GM12878 (cell line): ENCODE measurements around the gene ABCA9. TPM values are rescaled to one million over a fixed set of nuclear protein-coding genes. Genes with fewer than 3 reads are reported as not detected.

Experiments
- ATAC-seq: fragments of 200-7000 bp; cut with Tn5 transposase; 3 replicates; pipeline ENCODE4 v1.9.1; 2020; ENCODE audit warnings: mild to moderate bottlenecking, moderate library complexity
- BruUV-seq: library from RNA; stranded (reverse); fragments of 400-500 nt; replicated peaks from 2 replicates; lab custom pipeline; 2021; lab: Mats Ljungman, UMichigan
- CTCF ChIA-PET: fragments of 300-600 bp; sonication (Branson Sonifier 250); formaldehyde crosslinking; extraction: SDS; loops from one replicate; lab custom pipeline; 2021; ENCODE audit warnings: inconsistent platforms; lab: Yijun Ruan, JAX
- POLR2A ChIA-PET: fragments of 350-600 bp; formaldehyde crosslinking; extraction: SDS; loops from one replicate; lab custom pipeline; 2021; ENCODE audit warnings: inconsistent platforms; lab: Charles Lee
- RAD21 ChIA-PET: fragments of 300-600 bp; sonication (Branson Sonifier 250); formaldehyde crosslinking; loops from one replicate; lab custom pipeline; 2023; ENCODE audit warnings: antibody characterized with exemption; ENCODE audit not compliant: unreplicated experiment; lab: Charles Lee
- SMC1A ChIA-PET: fragments of 300-600 bp; sonication (Branson Sonifier 250); formaldehyde crosslinking; loops from one replicate; lab custom pipeline; 2023; ENCODE audit not compliant: unreplicated experiment, uncharacterized antibody; lab: Charles Lee
- DNase-seq: peaks from one replicate; pipeline ENCODE4 v3.0.0-alpha.2; 2011; ENCODE audit warnings: low read depth, low spot score
- FAIRE-seq: peaks from 3 replicates; lab custom pipeline; 2011; peaks lifted over from hg19 to GRCh38; lab: Jason Lieb, UNC
- H2AFZ ChIP-seq: 2 replicates; pipeline ENCODE4 v1.6.0; 2011; ENCODE audit warnings: low read depth, low read length, control low read depth; ENCODE audit not compliant: control insufficient read depth
- H3K27ac ChIP-seq: 2 replicates; pipeline ENCODE4 v1.5.1; 2011; ENCODE audit warnings: control low read depth; ENCODE audit not compliant: control insufficient read depth, insufficient read depth
- H3K27me3 ChIP-seq, 2 experiments: replicated peaks in 1 of 2; 2 replicates each; pipeline versions ENCODE4 v1.6.0 to v1.6.1; 2011; ENCODE audit warnings: low read length in 1 of 2; ENCODE audit not compliant: control insufficient read depth in 2 of 2, insufficient read depth in 2 of 2
- H3K36me3 ChIP-seq, 2 experiments: 2 replicates each; pipeline ENCODE4 v1.5.1; 2011; ENCODE audit warnings: low read length in 1 of 2; ENCODE audit not compliant: control insufficient read depth in 2 of 2, insufficient read depth in 2 of 2
- H3K4me1 ChIP-seq: 2 replicates; pipeline ENCODE4 v1.6.1; 2011; ENCODE audit warnings: mild to moderate bottlenecking, low read length, moderate library complexity, mixed read lengths; ENCODE audit not compliant: control insufficient read depth, insufficient read depth
- H3K4me2 ChIP-seq: 2 replicates; pipeline ENCODE4 v1.6.0; 2011; ENCODE audit warnings: control low read depth; ENCODE audit not compliant: control insufficient read depth, insufficient read depth
- H3K4me3 ChIP-seq: fragments of 200-600 bp; sonication (generic); 2 replicates; pipeline ENCODE4 v1.5.1; 2016
- H3K79me2 ChIP-seq: 2 replicates; pipeline ENCODE4 v1.6.0; 2011; ENCODE audit warnings: low read length; ENCODE audit not compliant: control insufficient read depth, insufficient read depth
- H3K9ac ChIP-seq: 2 replicates; pipeline ENCODE4 v1.8.0; 2011; ENCODE audit warnings: low read length, control low read depth, mixed read lengths; ENCODE audit not compliant: control insufficient read depth, insufficient read depth
- H3K9me3 ChIP-seq: replicated peaks from 3 replicates; pipeline ENCODE4 v1.5.1; 2011; ENCODE audit warnings: mild to moderate bottlenecking, low read length; ENCODE audit not compliant: control insufficient read depth, insufficient read depth
- H4K20me1 ChIP-seq: 2 replicates; pipeline ENCODE4 v1.6.0; 2011; ENCODE audit not compliant: control insufficient read depth, insufficient read depth
- BACH1 ChIP-seq: fragments of 450-650 bp; IDR thresholded peaks from 2 replicates; pipeline ENCODE4 v1.6.1; 2017; ENCODE audit warnings: mild to moderate bottlenecking, borderline replicate concordance
- GATAD2B ChIP-seq: fragments of 450-650 bp; conservative IDR thresholded peaks from 2 replicates; pipeline ENCODE4 v1.6.1; 2017; ENCODE audit warnings: low read depth, mild to moderate bottlenecking, moderate library complexity
- HDAC6 ChIP-seq: fragments of 200-600 bp; sonication (generic); IDR thresholded peaks from one replicate; pipeline ENCODE4 v1.8.0; 2017; ENCODE audit warnings: antibody characterized with exemption; ENCODE audit not compliant: unreplicated experiment
- IKZF1 ChIP-seq: fragments of 450-650 bp; conservative IDR thresholded peaks from 2 replicates; pipeline ENCODE4 v1.6.1; 2017; ENCODE audit warnings: antibody characterized with exemption, mild to moderate bottlenecking
- LARP7 ChIP-seq: fragments of 450-650 bp; IDR thresholded peaks from 2 replicates; pipeline ENCODE4 v1.6.1; 2017; ENCODE audit warnings: mild to moderate bottlenecking
- MTA2 ChIP-seq: fragments of 450-650 bp; IDR thresholded peaks from 2 replicates; pipeline ENCODE4 v1.6.1; 2016; ENCODE audit warnings: low read depth, mild to moderate bottlenecking, moderate library complexity
- POU2F2 ChIP-seq: IDR thresholded peaks from 3 replicates; pipeline ENCODE4 v1.6.1; 2011; ENCODE audit warnings: low read depth, mild to moderate bottlenecking, low read length, borderline replicate concordance
- RFX5 ChIP-seq: IDR thresholded peaks from 2 replicates; pipeline ENCODE4 v1.6.1; 2011; ENCODE audit warnings: low read depth, low read length, improper control_type of control experiment
- SIX5 ChIP-seq: IDR thresholded peaks from 2 replicates; pipeline ENCODE4 v1.6.1; 2011; ENCODE audit warnings: mild to moderate bottlenecking, low read depth, low read length, moderate library complexity; ENCODE audit not compliant: severe bottlenecking
- SMAD5 ChIP-seq: IDR thresholded peaks from 2 replicates; pipeline ENCODE4 v1.6.1; 2016; ENCODE audit warnings: antibody characterized with exemption, low read depth
- SREBF1 ChIP-seq: IDR thresholded peaks from 2 replicates; pipeline ENCODE4 v1.6.1; 2012; ENCODE audit warnings: mild to moderate bottlenecking, low read length
- ZBED1 ChIP-seq: IDR thresholded peaks from 2 replicates; pipeline ENCODE4 v1.6.1; 2016; ENCODE audit warnings: borderline replicate concordance
- ZNF207 ChIP-seq: fragments of 450-650 bp; IDR thresholded peaks from 2 replicates; pipeline ENCODE4 v1.6.1; 2014; ENCODE audit warnings: antibody characterized with exemption, mild to moderate bottlenecking, borderline replicate concordance
- ZNF24 ChIP-seq: fragments of 450-650 bp; IDR thresholded peaks from 2 replicates; pipeline ENCODE4 v1.6.1; 2017; ENCODE audit warnings: antibody characterized with exemption, mild to moderate bottlenecking
- ZSCAN29 ChIP-seq: fragments of 450-650 bp; IDR thresholded peaks from 2 replicates; pipeline ENCODE4 v1.6.1; 2017; ENCODE audit warnings: mild to moderate bottlenecking, moderate library complexity
- WGBS: methylation state at CpG from one replicate; pipeline ENCODE4 v1.1.6; 2016; ENCODE audit warnings: low lambda C conversion rate; ENCODE audit not compliant: insufficient replicate concordance, insufficient coverage; ENCODE audit errors: missing lambda C conversion rate; 5-methylcytosine and 5-hydroxymethylcytosine counted together
- in situ Hi-C: fragments of 300-500 bp; cut with MboI; formaldehyde crosslinking; loops from 9 replicates; pipeline ENCODE4 v1.14.3; 2018; ENCODE audit warnings: mixed read lengths
- intact Hi-C: fragments of 100-400 bp; cut with micrococcal nuclease; formaldehyde crosslinking; loops from one replicate; pipeline ENCODE4 v1.14.2; 2022; ENCODE audit not compliant: unreplicated experiment
- polyA plus RNA-seq, 11 experiments: library from polyadenylated mRNA; depleted of rRNA in 4 of 11; unstranded in 6 of 11; stranded (reverse) in 5 of 11; fragments of >200 nt; fragmentation: Nextera tagmentation in 4 of 11; fragmentation: Illumina TruSeq in 1 of 11; extraction: Ambion mirVana in 4 of 11; extraction: Trizol in 1 of 11; gene quantifications; 1 replicate in 1 of 11; 2 replicates in 10 of 11; pipeline versions ENCODE4 v1.2.1 to v1.2.3, GENCODE V29; 2011 to 2016; ENCODE audit warnings: inconsistent platforms in 2 of 11, missing spikeins in 2 of 11, low read depth in 1 of 11
- total RNA-seq, 4 experiments: library from RNA; depleted of rRNA in 3 of 4; stranded (reverse); fragments of >200 nt in 3 of 4; fragmentation: Illumina TruSeq in 1 of 4; extraction: Trizol in 1 of 4; gene quantifications; 2 replicates each; pipeline versions ENCODE4 v1.2.1 to v1.2.3, GENCODE V29; 2013 to 2021
- TF ChIP-seq, protein P1 (sequence below): IDR thresholded peaks from 2 replicates; pipeline ENCODE4 v1.6.1; 2011; ENCODE audit warnings: borderline replicate concordance, low read depth, mild to moderate bottlenecking, moderate library complexity, mixed read lengths, low read length; ENCODE audit not compliant: insufficient read depth; ENCODE audit errors: extremely low read length
- TF ChIP-seq, protein P2 (sequence below): fragments of 450-650 bp; IDR thresholded peaks from 2 replicates; pipeline ENCODE4 v1.6.1; 2017; ENCODE audit warnings: borderline replicate concordance
- TF ChIP-seq, protein P3 (sequence below): IDR thresholded peaks from 2 replicates; pipeline ENCODE4 v1.6.1; 2012; ENCODE audit warnings: low read depth, low read length, improper control_type of control experiment

Gene ABCA9
- total and polyA plus RNA-seq, 10 of the 15 experiments (the other 5 are each of a cell fraction or from before 2014, with no cell fraction given): under 0.01 to 2.9 (median 0.31) TPM

DNA sequence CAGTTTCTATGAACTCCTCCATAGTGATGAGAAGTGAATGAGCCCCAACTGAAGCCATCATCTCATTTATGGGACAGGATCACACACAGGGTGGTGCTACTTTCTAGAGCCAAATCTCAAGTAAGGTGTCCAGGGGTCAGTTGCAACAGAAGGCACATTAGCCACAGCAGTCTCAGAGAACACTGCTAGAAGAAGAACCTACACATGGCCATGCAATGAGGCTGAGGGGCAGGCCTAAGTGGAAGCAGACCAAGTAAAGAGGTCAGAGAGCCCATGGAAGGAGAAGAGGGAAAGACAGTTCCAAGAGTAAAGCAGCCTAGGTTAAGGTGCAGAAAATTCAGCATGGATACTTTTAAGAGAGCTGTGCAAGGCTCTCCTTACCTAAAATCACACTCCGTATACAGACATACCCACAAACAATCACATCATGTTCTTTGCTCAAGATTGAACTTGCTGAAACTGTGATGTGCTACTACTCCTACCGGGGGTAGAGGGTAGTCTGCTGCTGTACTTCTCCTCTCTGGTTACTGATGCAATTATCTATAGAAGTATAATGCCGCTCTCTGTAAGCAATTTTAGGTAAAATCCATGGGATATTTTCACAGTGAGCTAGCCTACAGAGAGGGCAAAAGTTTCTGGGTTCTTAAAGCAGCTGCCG is 107.3 kb downstream of the ABCA9 start:
- no peaks in the 10 kb centered on the region for H3K27me3 ChIP-seq
- no peaks in the 10 kb centered on the region for H4K20me1 ChIP-seq
- no peak overlapping the region for H3K9ac ChIP-seq
- POLR2A ChIA-PET: no interaction called here
- H3K4me1 ChIP-seq: no peaks in the 10 kb centered on the region
- CTCF ChIA-PET: no interaction called here
- ATAC-seq: no peak
- TF ChIP-seq GATAD2B (no peak), MTA2 (no peak), RFX5 (no peak), LARP7 (no peak), IKZF1 (no peak), SIX5 (no peak), HDAC6 (no peak), ZNF24 (no peak), ZBED1 (no peak), SMAD5 (no peak), ZNF207 (no peak), BACH1 (no peak), POU2F2 (no peak), SREBF1 (no peak), ZSCAN29 (no peak)
- TF ChIP-seq, protein P1, sequence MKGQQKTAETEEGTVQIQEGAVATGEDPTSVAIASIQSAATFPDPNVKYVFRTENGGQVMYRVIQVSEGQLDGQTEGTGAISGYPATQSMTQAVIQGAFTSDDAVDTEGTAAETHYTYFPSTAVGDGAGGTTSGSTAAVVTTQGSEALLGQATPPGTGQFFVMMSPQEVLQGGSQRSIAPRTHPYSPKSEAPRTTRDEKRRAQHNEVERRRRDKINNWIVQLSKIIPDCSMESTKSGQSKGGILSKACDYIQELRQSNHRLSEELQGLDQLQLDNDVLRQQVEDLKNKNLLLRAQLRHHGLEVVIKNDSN: no peak
- TF ChIP-seq, protein P2, sequence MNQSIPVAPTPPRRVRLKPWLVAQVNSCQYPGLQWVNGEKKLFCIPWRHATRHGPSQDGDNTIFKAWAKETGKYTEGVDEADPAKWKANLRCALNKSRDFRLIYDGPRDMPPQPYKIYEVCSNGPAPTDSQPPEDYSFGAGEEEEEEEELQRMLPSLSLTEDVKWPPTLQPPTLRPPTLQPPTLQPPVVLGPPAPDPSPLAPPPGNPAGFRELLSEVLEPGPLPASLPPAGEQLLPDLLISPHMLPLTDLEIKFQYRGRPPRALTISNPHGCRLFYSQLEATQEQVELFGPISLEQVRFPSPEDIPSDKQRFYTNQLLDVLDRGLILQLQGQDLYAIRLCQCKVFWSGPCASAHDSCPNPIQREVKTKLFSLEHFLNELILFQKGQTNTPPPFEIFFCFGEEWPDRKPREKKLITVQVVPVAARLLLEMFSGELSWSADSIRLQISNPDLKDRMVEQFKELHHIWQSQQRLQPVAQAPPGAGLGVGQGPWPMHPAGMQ: no peak
- TF ChIP-seq, protein P3, sequence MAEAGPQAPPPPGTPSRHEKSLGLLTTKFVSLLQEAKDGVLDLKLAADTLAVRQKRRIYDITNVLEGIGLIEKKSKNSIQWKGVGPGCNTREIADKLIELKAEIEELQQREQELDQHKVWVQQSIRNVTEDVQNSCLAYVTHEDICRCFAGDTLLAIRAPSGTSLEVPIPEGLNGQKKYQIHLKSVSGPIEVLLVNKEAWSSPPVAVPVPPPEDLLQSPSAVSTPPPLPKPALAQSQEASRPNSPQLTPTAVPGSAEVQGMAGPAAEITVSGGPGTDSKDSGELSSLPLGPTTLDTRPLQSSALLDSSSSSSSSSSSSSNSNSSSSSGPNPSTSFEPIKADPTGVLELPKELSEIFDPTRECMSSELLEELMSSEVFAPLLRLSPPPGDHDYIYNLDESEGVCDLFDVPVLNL: no peak
- RAD21 ChIA-PET: no interaction called here
- H3K9me3 ChIP-seq: no peaks in the 10 kb centered on the region
- H2AFZ ChIP-seq: no peak overlapping the region
- DNase-seq: no peak
- WGBS: 35% methylated on average over 4 of the region's 4 CpGs
- BruUV-seq: no TSS peak
- no peaks in the 10 kb centered on the region for H3K36me3 ChIP-seq
- in situ Hi-C loops (no loop called here), intact Hi-C loops (no loop called here)
- H3K27ac ChIP-seq: no peak overlapping the region
- SMC1A ChIA-PET: no interaction called here
- no peak for FAIRE-seq
- no peak overlapping the region for H3K4me3 ChIP-seq
- no peak overlapping the region for H3K4me2 ChIP-seq
- H3K79me2 ChIP-seq: no peaks in the 10 kb centered on the region
